Muscle of leg (tissue), 11 donors: ENCODE data around the gene DNER. TPM values are rescaled to one million over a fixed set of nuclear protein-coding genes. Genes with fewer than 3 reads are reported as not detected.
"Not testable (repeated sequence)": the region's sequence is repeated elsewhere in the genome, so short reads cannot be mapped to it uniquely, and the experiment has no call there.

Experiments
- DNase-seq: peaks from one replicate; pipeline ENCODE4 v3.0.0; 2013
- H3K27ac ChIP-seq: one replicate; pipeline ENCODE4 v1.5.1; 2013; ENCODE audit warnings: mild to moderate bottlenecking, low read length, control low read depth
- H3K27me3 ChIP-seq: one replicate; pipeline ENCODE4 v1.6.1; 2013; ENCODE audit warnings: low read length; ENCODE audit not compliant: control insufficient read depth, insufficient read depth
- H3K36me3 ChIP-seq: one replicate; pipeline ENCODE4 v1.6.1; 2013; ENCODE audit warnings: low read length; ENCODE audit not compliant: control insufficient read depth, insufficient read depth
- H3K4me1 ChIP-seq: one replicate; pipeline ENCODE4 v1.6.1; 2013; ENCODE audit warnings: low read length; ENCODE audit not compliant: control insufficient read depth, insufficient read depth
- H3K4me3 ChIP-seq: one replicate; pipeline ENCODE4 v1.5.1; 2013; ENCODE audit warnings: low read length, control low read depth
- H3K9me3 ChIP-seq: replicated peaks from 2 replicates; pipeline ENCODE4 v1.6.1; 2013; ENCODE audit warnings: low read depth, low read length; ENCODE audit not compliant: control insufficient read depth
- WGBS: methylation state at CpG from one replicate; pipeline ENCODE4 v1.1.5; 2013; ENCODE audit warnings: missing lambda C conversion rate; ENCODE audit not compliant: insufficient coverage; 5-methylcytosine and 5-hydroxymethylcytosine counted together
- polyA plus RNA-seq, 8 donors: library from polyadenylated mRNA; unstranded; fragments of 120-200 nt; gene quantifications; one replicate each; pipeline versions ENCODE4 v1.2.1 to v1.2.3, GENCODE V29; 2013; ENCODE audit warnings: inconsistent platforms in 1 of 8, low replicate concordance in 1 of 8; ENCODE audit not compliant: insufficient read length in 8 of 8, insufficient read depth in 1 of 8
- total RNA-seq: library from RNA; stranded (reverse); fragments of 120-200 nt; gene quantifications from one replicate; pipeline ENCODE4 v1.2.4, GENCODE V29; 2013

The DNER gene
- total and polyA plus RNA-seq, 9 donors, result 0.57 to 3.2 (median 1.8) TPM

GRCh38 chr2:229734410-229734809 lies 20.1 kb upstream of the DNER start:
- Histone ChIP-seq H3K4me3 (no peak overlapping the region), H3K36me3 (no peaks in the 10 kb centered on the region), H3K9me3 (peaks cover 19% of the 10 kb centered on the region), H3K4me1 (no peaks in the 10 kb centered on the region), H3K27ac (no peak overlapping the region), H3K27me3 (no peaks in the 10 kb centered on the region)
- WGBS, result 50% methylated on average over 1 of the region's 1 CpG
- DNase-seq, result no peak

- no CpG with 5 or more reads among the region's 6 CpGs for WGBS
- no peaks in the 10 kb centered on the region for H3K36me3 ChIP-seq
- H3K4me1 ChIP-seq, result no peaks in the 10 kb centered on the region
- H3K27ac ChIP-seq, result no peak overlapping the region
- H3K4me3 ChIP-seq, result no peak overlapping the region
- H3K9me3 ChIP-seq, result peaks cover 19% of the 10 kb centered on the region
- H3K27me3 ChIP-seq, result no peaks in the 10 kb centered on the region
- no peak for DNase-seq
Observed at GRCh38 chr2:229733611-229734245, 19.4 kb upstream of the DNER start.

- H3K27ac ChIP-seq, result no peak overlapping the region
- H3K27me3 ChIP-seq, result no peaks in the 10 kb centered on the region
- H3K4me3 ChIP-seq, result no peak overlapping the region
- no peaks in the 10 kb centered on the region for H3K36me3 ChIP-seq
- no peaks in the 10 kb centered on the region for H3K4me1 ChIP-seq
- DNase-seq, result no peak
- peaks cover 15% of the 10 kb centered on the region for H3K9me3 ChIP-seq
- WGBS, result 61% methylated on average over 4 of the region's 6 CpGs
Observed at GRCh38 chr2:229732897-229733296, 18.5 kb upstream of the DNER start.

GRCh38 chr2:229731916-229732315 lies 17.6 kb upstream of the DNER start:
- Histone ChIP-seq H3K27me3 (no peaks in the 10 kb centered on the region), H3K27ac (no peak overlapping the region), H3K4me3 (no peak overlapping the region), H3K36me3 (no peaks in the 10 kb centered on the region), H3K9me3 (peaks cover 9% of the 10 kb centered on the region), H3K4me1 (no peaks in the 10 kb centered on the region)
- no peak for DNase-seq
- WGBS, result 9% methylated on average over 3 of the region's 4 CpGs

GRCh38 chr2:229731363-229731762 lies 17.0 kb upstream of the DNER start:
- H3K4me1 ChIP-seq, result no peaks in the 10 kb centered on the region
- no CpG with 5 or more reads among the region's 5 CpGs for WGBS

GRCh38 chr2:229728370-229728769 lies 14.0 kb upstream of the DNER start:
- H3K9me3 ChIP-seq, result no peaks in the 10 kb centered on the region
- DNase-seq, result no peak
- H3K27me3 ChIP-seq, result no peaks in the 10 kb centered on the region
- no peaks in the 10 kb centered on the region for H3K4me1 ChIP-seq
- H3K4me3 ChIP-seq, result no peak overlapping the region
- no peaks in the 10 kb centered on the region for H3K36me3 ChIP-seq
- H3K27ac ChIP-seq, result no peak overlapping the region

More at GRCh38 chr2:229731363-229731762, 17.0 kb upstream of the DNER start:
- no peaks in the 10 kb centered on the region for H3K36me3 ChIP-seq
- DNase-seq, result no peak
- H3K4me3 ChIP-seq, result no peak overlapping the region
- H3K27ac ChIP-seq, result no peak overlapping the region
- H3K27me3 ChIP-seq, result no peaks in the 10 kb centered on the region
- peaks cover 6% of the 10 kb centered on the region for H3K9me3 ChIP-seq

- 55% methylated on average over 2 of the region's 2 CpGs for WGBS
- Histone ChIP-seq H3K36me3 (no peaks in the 10 kb centered on the region), H3K4me3 (no peak overlapping the region), H3K4me1 (no peaks in the 10 kb centered on the region), H3K9me3 (no peaks in the 10 kb centered on the region), H3K27me3 (no peaks in the 10 kb centered on the region), H3K27ac (no peak overlapping the region)
- no peak for DNase-seq
Observed at GRCh38 chr2:229726643-229727042, 12.3 kb upstream of the DNER start.

GRCh38 chr2:229725716-229726574 lies 11.6 kb upstream of the DNER start:
- Histone ChIP-seq H3K4me1 (no peaks in the 10 kb centered on the region), H3K27me3 (no peaks in the 10 kb centered on the region), H3K9me3 (no peaks in the 10 kb centered on the region), H3K36me3 (no peaks in the 10 kb centered on the region), H3K27ac (no peak overlapping the region), H3K4me3 (no peak overlapping the region)
- DNase-seq, result no peak
- WGBS, result no CpG with 5 or more reads among the region's 7 CpGs

GRCh38 chr2:229723192-229723591 lies 8.8 kb upstream of the DNER start:
- DNase-seq, H3K4me3 ChIP-seq, H3K9me3 ChIP-seq, H3K27ac ChIP-seq, H3K36me3 ChIP-seq, H3K27me3 ChIP-seq, H3K4me1 ChIP-seq: not testable (repeated sequence)
- WGBS, result no CpG with 5 or more reads among the region's 3 CpGs

- no peak for DNase-seq
- Histone ChIP-seq H3K36me3 (no peaks in the 10 kb centered on the region), H3K4me3 (no peak overlapping the region), H3K27me3 (peaks cover 9% of the 10 kb centered on the region), H3K27ac (no peak overlapping the region), H3K4me1 (peaks cover 1% of the 10 kb centered on the region), H3K9me3 (no peaks in the 10 kb centered on the region)
- whole genome bisulfite sequencing, result 83% methylated on average over 1 of the region's 3 CpGs
Observed at GRCh38 chr2:229719926-229720647, 5.7 kb upstream of the DNER start.
